ENCODE measurements around the gene MANEA. TPM values are rescaled to one million over a fixed set of nuclear protein-coding genes. Genes with fewer than 3 reads are reported as not detected.

Gene MANEA, protein sequence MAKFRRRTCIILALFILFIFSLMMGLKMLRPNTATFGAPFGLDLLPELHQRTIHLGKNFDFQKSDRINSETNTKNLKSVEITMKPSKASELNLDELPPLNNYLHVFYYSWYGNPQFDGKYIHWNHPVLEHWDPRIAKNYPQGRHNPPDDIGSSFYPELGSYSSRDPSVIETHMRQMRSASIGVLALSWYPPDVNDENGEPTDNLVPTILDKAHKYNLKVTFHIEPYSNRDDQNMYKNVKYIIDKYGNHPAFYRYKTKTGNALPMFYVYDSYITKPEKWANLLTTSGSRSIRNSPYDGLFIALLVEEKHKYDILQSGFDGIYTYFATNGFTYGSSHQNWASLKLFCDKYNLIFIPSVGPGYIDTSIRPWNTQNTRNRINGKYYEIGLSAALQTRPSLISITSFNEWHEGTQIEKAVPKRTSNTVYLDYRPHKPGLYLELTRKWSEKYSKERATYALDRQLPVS
- total RNA-seq (2014; rRNA removed) (4.6 and 7.0 TPM in 2 replicates), Bru-seq, nascent RNA (percentile 48 among the genes with signal in this experiment), BruChase-seq, experiment 1, labeled RNA remaining after a 6-hour chase (percentile 59 among the genes with signal in this experiment), BruChase-seq, experiment 2, labeled RNA remaining after a 2-hour chase (percentile 55 among the genes with signal in this experiment)
- long read RNA-seq, full-length matches to known transcripts: 20 of 23 reads
- long read RNA-seq, partial matches to known transcripts: 2 of 23 reads
- long read RNA-seq, other reads (novel, unspliced or antisense): 1 of 23 reads

DNA sequence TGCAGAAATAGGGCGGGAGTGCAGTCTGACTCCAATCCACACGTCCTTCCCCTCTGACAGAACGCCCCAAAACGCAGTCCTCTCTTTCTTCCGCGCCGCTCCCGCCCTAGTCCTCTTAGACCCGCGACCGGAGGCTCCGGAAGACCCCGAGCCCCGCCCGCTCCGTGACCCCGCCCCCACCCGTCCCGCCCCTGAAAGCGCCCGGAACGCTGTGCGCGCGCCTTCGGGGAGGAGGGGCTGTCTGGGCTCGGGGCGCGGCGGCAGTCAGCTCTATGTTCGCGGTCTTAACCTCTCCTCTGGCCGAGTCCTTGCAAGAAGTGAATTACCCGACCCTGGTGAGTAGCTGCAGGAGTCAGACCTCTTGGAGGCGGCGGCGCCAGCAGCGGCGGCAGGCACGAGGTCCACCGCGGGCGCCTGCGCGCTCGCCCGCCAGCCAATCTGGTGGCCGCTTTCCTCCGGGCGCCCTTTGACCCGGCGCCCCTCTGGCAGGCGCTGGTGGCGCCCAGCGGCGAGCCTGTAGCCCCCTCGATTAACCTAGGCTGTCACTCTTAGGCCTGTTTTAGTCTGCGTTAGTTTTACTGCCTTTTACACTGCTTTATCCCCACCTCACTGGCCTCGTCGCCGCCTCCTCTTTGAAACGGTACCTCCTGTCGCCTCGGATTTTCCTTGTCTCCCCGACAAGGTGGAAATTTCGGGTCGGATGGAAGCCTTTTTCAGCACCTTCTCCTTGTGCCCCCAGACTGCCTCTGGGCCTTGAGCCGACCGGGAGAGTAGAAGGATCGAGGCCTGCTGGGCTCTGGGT is at the start of gene MANEA:
Gene MANEA, plus strand, starts transcription at position 232 of the 802 bp plus-strand sequence. CDS start 8,905 bp downstream, outside the sequence.
- peaks cover 11% of the 10 kb centered on the region for H3K79me2 ChIP-seq (ENCODE audit: low read length)
- H3K4me3 ChIP-seq (ENCODE audit: low read length): peak within 1 kb of the TSS; percentile 96
- BruUV-seq (replicated peaks): no TSS peak
- H3K4me2 ChIP-seq (ENCODE audit: low read length): peak within 1 kb of the TSS; percentile 81
- no peaks in the 10 kb centered on the region for H3K9me2 ChIP-seq (replicated peaks; ENCODE audit: low read length)
- peaks cover 8% of the 10 kb centered on the region; the same call in 1 of the 2 replicates for H3K4me1 ChIP-seq (ENCODE audit: insufficient read depth, low read length)
- TF ChIP-seq EZH2phosphoT487 (IDR thresholded peaks at IDR 0.05; ENCODE audit: borderline replicate concordance, low read length) (no peak), EZH2 (IDR thresholded peaks at IDR 0.05; ENCODE audit: low read length, unreplicated experiment) (no peak)
- TF ChIP-seq, protein P1, sequence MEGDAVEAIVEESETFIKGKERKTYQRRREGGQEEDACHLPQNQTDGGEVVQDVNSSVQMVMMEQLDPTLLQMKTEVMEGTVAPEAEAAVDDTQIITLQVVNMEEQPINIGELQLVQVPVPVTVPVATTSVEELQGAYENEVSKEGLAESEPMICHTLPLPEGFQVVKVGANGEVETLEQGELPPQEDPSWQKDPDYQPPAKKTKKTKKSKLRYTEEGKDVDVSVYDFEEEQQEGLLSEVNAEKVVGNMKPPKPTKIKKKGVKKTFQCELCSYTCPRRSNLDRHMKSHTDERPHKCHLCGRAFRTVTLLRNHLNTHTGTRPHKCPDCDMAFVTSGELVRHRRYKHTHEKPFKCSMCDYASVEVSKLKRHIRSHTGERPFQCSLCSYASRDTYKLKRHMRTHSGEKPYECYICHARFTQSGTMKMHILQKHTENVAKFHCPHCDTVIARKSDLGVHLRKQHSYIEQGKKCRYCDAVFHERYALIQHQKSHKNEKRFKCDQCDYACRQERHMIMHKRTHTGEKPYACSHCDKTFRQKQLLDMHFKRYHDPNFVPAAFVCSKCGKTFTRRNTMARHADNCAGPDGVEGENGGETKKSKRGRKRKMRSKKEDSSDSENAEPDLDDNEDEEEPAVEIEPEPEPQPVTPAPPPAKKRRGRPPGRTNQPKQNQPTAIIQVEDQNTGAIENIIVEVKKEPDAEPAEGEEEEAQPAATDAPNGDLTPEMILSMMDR (conservative IDR thresholded peaks at IDR 0.05; ENCODE audit: low read depth, low read length): no peak
- H3K36me3 ChIP-seq (ENCODE audit: low read depth, low read length): no peaks in the 10 kb centered on the region
- DNase-seq (peak; percentile 57), ATAC-seq (peak; percentile 80)
- H2AFZ ChIP-seq (ENCODE audit: low read length): peak within 1 kb of the TSS; percentile 99
- H4K20me1 ChIP-seq (ENCODE audit: low read length): no peaks in the 10 kb centered on the region
- no peaks in the 10 kb centered on the region for H3F3A ChIP-seq (ENCODE audit: low read length, unreplicated experiment)
- peak within 1 kb of the TSS; percentile 76 for H3K9ac ChIP-seq (ENCODE audit: low read length)
- H3K27me3 ChIP-seq (ENCODE audit: low read length): no peaks in the 10 kb centered on the region
- H3K9me3 ChIP-seq (ENCODE audit: low read length): no peaks in the 10 kb centered on the region
- H3K27ac ChIP-seq (ENCODE audit: low read length): peak within 1 kb of the TSS; percentile 72
- intact Hi-C loops (cut with micrococcal nuclease): loop anchor here (2.0 kb wide), 1 partner anchor 15 kb away; no protein-coding TSS in a partner anchor
- POLR2A ChIA-PET (ENCODE audit: unreplicated experiment): no interaction called here
- CTCF ChIA-PET: no interaction called here

DNA sequence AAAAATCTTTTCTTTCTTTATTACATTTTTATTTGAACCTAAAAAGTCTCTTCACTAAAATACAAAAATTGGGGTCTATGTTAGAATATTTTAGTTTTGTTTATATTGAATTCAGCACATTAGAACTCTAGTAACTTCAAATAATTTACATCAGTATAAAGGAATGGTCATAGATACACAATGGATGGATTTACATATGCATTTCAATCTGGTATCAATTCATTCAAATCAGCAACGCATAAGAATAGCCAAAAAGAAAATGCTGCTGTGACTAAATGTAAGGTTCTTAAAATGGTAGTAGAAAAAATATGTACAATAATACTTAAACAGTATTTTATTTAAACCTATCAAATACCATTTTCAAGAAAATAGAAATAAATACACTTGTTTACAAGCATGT is 47.6 kb upstream of the MANEA start:
- H3K27ac ChIP-seq (ENCODE audit: low read length): no peak overlapping the region
- ChIA-PET POLR2A (ENCODE audit: unreplicated experiment) (no interaction called here), CTCF (no interaction called here)
- no peaks in the 10 kb centered on the region for H3K9me3 ChIP-seq (ENCODE audit: low read length)
- no peak overlapping the region for H2AFZ ChIP-seq (ENCODE audit: low read length)
- H3K4me3 ChIP-seq (ENCODE audit: low read length): no peak overlapping the region
- H3K9ac ChIP-seq (ENCODE audit: low read length): no peak overlapping the region
- no peaks in the 10 kb centered on the region for H3K36me3 ChIP-seq (ENCODE audit: low read depth, low read length)
- TF ChIP-seq, protein P1 (conservative IDR thresholded peaks at IDR 0.05; ENCODE audit: low read depth, low read length): no peak
- no peak for TF ChIP-seq EZH2 (IDR thresholded peaks at IDR 0.05; ENCODE audit: low read length, unreplicated experiment)
- TF ChIP-seq EZH2phosphoT487 (IDR thresholded peaks at IDR 0.05; ENCODE audit: borderline replicate concordance, low read length): no peak
- no peaks in the 10 kb centered on the region for H3K79me2 ChIP-seq (ENCODE audit: low read length)
- H3K27me3 ChIP-seq (ENCODE audit: low read length): no peaks in the 10 kb centered on the region
- no TSS peak for BruUV-seq (replicated peaks)
- H3F3A ChIP-seq (ENCODE audit: low read length, unreplicated experiment): no peaks in the 10 kb centered on the region
- H3K9me2 ChIP-seq (replicated peaks; ENCODE audit: low read length): no peaks in the 10 kb centered on the region
- ATAC-seq (no peak), DNase-seq (no peak)
- no peaks in the 10 kb centered on the region for H4K20me1 ChIP-seq (ENCODE audit: low read length)
- intact Hi-C loops (cut with micrococcal nuclease): no loop called here
- no peaks in the 10 kb centered on the region for H3K4me1 ChIP-seq (ENCODE audit: insufficient read depth, low read length)
- H3K4me2 ChIP-seq (ENCODE audit: low read length): no peak overlapping the region

Data from PC-3 (cell line).